HG03439 (cell line): ENCODE measurements around the gene DOK5.

Experiments
- ATAC-seq: cut with Tn5 transposase; IDR thresholded peaks from one replicate; pipeline ENCODE4 v1.9.1; 2021; ENCODE audit warnings: mild to moderate bottlenecking, moderate library complexity; ENCODE audit not compliant: unreplicated experiment

Gene DOK5

DNA sequence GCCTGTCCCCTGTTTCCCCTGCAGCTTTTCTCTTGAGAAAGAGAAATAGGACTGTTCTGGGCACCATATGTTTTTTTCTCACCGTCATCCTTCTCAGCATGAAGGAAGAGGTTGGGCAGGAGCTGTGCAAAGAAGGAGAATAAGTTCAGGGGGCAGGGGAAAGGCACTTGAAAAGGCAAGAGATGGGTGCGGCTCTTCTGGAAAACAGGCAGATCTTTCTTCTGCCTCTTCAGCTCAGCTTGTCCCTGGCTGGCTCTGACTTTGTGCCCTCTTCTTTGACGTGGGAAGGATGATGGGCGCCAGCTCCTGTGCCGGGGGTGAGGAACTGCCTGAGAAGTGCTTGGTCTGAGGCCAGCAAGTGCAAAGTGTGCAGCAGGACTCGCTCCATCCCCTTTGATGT is 206.5 kb downstream of the DOK5 start:
- no peak for ATAC-seq

DNA sequence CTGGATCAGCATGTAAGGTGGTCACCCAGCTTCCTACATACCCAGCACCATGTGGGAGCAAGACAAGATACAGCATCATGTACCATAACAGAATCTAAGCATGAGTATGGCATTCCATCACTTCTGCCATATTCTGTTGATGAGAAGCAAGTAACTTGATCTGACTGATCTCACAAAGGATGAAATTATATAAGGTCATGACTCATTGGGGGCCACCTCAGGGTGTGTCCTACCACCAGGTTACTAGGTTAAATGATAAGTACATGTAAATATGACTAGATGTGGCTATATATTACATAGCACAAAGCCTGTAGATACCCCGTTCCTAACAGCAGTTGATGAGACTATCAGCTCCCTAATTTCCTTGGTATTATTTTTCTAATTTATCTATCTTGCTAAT is 213.1 kb downstream of the DOK5 start:
- ATAC-seq: no peak

DNA sequence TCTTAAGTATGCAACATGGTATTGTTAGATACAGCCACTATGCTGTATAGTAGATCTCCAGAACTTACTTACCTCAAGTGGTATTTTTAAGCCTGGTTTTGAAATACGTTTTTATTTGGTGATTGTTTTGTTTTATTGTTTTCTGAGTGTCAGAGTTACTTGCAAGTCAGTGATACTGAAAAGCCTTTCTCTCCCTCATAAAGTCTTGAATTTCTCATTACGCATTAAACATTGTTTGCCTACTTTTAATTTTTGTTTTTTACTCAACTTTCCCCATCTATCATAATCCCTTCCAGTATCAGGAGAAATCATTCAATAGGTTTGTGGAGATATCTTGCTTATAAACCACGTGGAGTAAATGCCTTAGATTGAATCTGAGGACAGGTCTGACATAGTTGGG is 214.9 kb downstream of the DOK5 start:
- no peak for ATAC-seq

DNA sequence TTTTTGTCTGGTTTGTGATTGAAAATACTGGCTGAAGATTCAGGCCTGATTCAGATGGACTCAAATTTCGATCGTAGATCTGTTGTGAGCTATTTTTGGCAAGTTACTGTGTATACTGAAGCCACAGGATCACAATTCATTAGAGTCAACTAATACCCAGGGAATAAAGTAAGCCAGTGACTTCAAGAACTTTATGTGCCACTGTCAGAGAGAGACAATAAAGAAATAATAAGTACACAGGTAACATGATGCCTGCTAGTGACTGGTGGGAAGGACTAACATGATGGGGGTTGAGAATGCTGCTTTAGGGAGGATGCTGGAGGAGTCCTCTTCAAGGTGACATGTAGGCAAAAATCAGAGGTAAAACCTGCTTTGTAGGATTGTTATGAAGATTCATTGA is 215.9 kb downstream of the DOK5 start:
- ATAC-seq: no peak

DNA sequence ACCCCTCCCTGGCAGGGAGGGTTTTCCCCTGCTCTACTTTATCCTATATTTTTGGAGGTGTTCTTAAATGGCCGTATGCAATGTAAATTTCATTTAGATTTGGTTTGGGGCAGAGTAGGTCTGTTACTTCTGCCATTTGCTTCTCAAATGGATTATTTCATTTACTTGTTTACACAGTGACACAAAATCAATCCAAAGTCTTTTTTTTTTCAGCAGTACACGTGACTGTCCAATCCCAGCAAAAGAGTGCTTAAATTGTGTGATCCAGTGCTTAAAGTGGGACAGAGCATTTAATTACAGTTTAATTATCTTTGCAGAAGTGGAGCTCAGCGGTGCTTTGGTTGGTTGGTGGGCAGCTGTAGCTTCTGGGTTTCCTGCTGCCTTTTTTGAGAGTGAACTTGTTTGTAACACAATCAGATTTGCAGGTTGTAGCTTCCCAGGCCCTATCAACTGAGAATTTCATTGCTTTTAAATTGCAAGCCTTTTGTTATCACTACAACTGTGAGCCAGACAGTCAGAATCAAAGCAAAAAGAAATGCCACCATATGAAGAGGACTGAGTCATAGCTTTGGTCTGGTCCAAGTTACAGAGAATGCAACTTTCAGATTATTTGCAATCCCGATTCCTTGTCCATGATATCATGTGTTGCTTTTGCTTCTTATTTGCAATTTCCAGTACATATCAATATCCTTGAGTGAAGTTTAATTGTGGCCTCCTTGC is 216.9 kb downstream of the DOK5 start:
- ATAC-seq: no peak

DNA sequence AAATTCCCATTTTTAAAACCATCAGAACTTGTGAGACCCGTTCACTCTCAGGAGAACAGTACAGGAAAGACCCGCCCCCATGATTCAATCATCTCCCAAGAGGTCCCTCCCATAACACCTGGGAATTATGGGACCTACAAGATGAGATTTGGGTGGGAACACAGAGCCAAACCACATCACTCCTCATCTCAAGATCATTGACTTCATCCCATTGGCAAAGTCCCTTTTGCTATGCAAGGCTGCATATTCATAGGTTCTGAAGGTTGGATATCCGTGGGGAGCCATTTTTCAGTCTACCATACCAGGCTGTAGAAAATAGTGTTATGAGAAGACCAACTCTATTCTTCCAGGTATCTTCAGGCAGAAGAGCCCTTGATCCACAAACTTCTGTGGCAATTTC is 219.1 kb downstream of the DOK5 start:
- ATAC-seq: no peak

DNA sequence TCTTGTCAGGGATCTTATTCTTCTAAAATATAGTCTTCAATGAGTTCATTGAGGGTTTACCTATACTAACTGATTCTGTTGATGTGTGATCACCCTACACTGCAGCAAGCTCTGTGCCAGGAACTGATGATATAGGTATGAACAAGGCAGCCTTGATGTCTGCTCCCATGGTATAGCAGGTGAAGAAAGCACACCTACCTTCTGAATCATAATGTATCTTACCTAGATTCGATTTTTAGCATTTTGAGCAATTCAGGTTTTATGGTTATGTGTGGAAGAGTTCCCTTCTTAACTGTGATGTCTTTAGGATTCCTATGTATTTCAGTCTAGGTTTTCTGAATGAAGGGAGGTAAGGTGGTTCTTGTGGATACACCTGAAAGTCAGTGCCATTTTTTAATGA is 223.0 kb downstream of the DOK5 start:
- no peak for ATAC-seq
